ENCODE measurements around the gene SGCD.

SGCD gene

GRCh38 chr5:156585999-156586398 is 259.0 kb downstream of the SGCD start:
- Histone ChIP-seq H3K27ac (ENCODE audit: low read length, poor library complexity, severe bottlenecking) (no peak overlapping the region), H3K9me3 (ENCODE audit: control insufficient read depth, low read length) (no peaks in the 10 kb centered on the region), H4K91ac (ENCODE audit: low read length) (no peak overlapping the region), H3K36me3 (ENCODE audit: control insufficient read depth in 1 of 2, insufficient read depth in 2 of 2, low read depth in 1 of 2, low read length in 2 of 2) (peaks cover 0 to 3% of the 10 kb centered on the region in 2 experiments), H3K18ac (ENCODE audit: low read depth in 1 of 2, low read length in 2 of 2) (no peak overlapping the region), H3K4me3 (ENCODE audit: insufficient read depth in 1 of 2, low read depth in 1 of 2, low read length in 2 of 2) (no peak overlapping the region), H3K4me1 (ENCODE audit: control insufficient read depth, insufficient read depth, low read depth, low read length) (no peaks in the 10 kb centered on the region), H3K14ac (ENCODE audit: low read length in 2 of 2) (no peak overlapping the region), H2BK5ac (ENCODE audit: low read depth, low read length, poor library complexity, severe bottlenecking) (no peak overlapping the region), H3K4ac (ENCODE audit: low read depth in 1 of 2, low read length in 2 of 2) (no peak overlapping the region), H3K27me3 (ENCODE audit: control insufficient read depth in 1 of 2, insufficient read depth in 1 of 2, low read length in 2 of 2) (no peaks in the 10 kb centered on the region), H2AFZ (ENCODE audit: low read depth, low read length) (no peak overlapping the region), H4K8ac (ENCODE audit: low read length) (no peak overlapping the region), H3K9ac (ENCODE audit: low read length) (no peak overlapping the region), H2AK5ac (ENCODE audit: low read length, severe bottlenecking) (no peak overlapping the region), H2BK120ac (ENCODE audit: low read depth, low read length) (no peak overlapping the region), H3K23ac (ENCODE audit: low read length in 2 of 2) (no peak overlapping the region), H3K4me2 (ENCODE audit: low read length, poor library complexity, severe bottlenecking) (no peak overlapping the region), H3K79me1 (replicated peaks; ENCODE audit: low read length, poor library complexity, severe bottlenecking) (no peaks in the 10 kb centered on the region), H2BK12ac (ENCODE audit: low read length in 2 of 2) (no peak overlapping the region), H2BK15ac (ENCODE audit: low read depth, poor library complexity, severe bottlenecking) (no peak overlapping the region)
- no peak for DNase-seq
- 73% methylated on average over 3 of the region's 4 CpGs for WGBS

DNA sequence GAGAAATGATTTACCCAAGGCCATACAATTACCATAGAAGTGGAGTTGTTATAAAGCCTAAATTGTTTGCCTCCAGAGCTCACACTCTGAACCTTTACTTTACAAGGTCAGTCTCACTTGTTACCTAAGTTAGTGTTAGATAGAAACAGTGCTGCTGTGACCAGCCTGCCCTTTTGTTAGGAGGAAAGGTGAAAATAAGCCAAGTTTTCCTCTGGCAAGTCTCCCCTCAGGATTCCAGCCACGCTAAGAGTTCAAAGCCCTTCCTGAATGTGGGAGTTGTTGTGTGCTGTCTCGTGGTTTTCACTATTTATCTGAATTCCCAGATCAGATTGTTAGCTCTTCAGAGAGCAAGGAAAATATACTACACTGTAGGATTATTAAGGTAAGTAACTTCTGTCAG is 260.0 kb downstream of the SGCD start:
- Histone ChIP-seq H3K9ac (ENCODE audit: low read length) (no peak overlapping the region), H3K4ac (ENCODE audit: low read depth in 1 of 2, low read length in 2 of 2) (no peak overlapping the region), H2AFZ (ENCODE audit: low read depth, low read length) (no peak overlapping the region), H2BK15ac (ENCODE audit: low read depth, poor library complexity, severe bottlenecking) (no peak overlapping the region), H2AK5ac (ENCODE audit: low read length, severe bottlenecking) (no peak overlapping the region), H4K91ac (ENCODE audit: low read length) (no peak overlapping the region), H2BK12ac (ENCODE audit: low read length in 2 of 2) (no peak overlapping the region), H3K4me2 (ENCODE audit: low read length, poor library complexity, severe bottlenecking) (no peak overlapping the region), H3K79me1 (replicated peaks; ENCODE audit: low read length, poor library complexity, severe bottlenecking) (no peaks in the 10 kb centered on the region), H3K4me1 (ENCODE audit: control insufficient read depth, insufficient read depth, low read depth, low read length) (no peaks in the 10 kb centered on the region), H2BK120ac (ENCODE audit: low read depth, low read length) (no peak overlapping the region), H2BK5ac (ENCODE audit: low read depth, low read length, poor library complexity, severe bottlenecking) (no peak overlapping the region), H3K4me3 (ENCODE audit: insufficient read depth in 1 of 2, low read depth in 1 of 2, low read length in 2 of 2) (no peak overlapping the region), H3K27me3 (ENCODE audit: control insufficient read depth in 1 of 2, insufficient read depth in 1 of 2, low read length in 2 of 2) (no peaks in the 10 kb centered on the region), H3K14ac (ENCODE audit: low read length in 2 of 2) (no peak overlapping the region), H3K23ac (ENCODE audit: low read length in 2 of 2) (no peak overlapping the region), H3K18ac (ENCODE audit: low read depth in 1 of 2, low read length in 2 of 2) (no peak overlapping the region), H3K9me3 (ENCODE audit: control insufficient read depth, low read length) (no peaks in the 10 kb centered on the region), H4K8ac (ENCODE audit: low read length) (no peak overlapping the region), H3K27ac (ENCODE audit: low read length, poor library complexity, severe bottlenecking) (no peak overlapping the region), H3K36me3 (ENCODE audit: control insufficient read depth in 1 of 2, insufficient read depth in 2 of 2, low read depth in 1 of 2, low read length in 2 of 2) (peaks cover 0 to 3% of the 10 kb centered on the region in 2 experiments)
- WGBS = 83% methylated on average over 1 of the region's 2 CpGs
- DNase-seq = no peak

GRCh38 chr5:156588306-156588705 is 261.3 kb downstream of the SGCD start:
- Histone ChIP-seq H3K9ac (ENCODE audit: low read length) (no peak overlapping the region), H4K91ac (ENCODE audit: low read length) (no peak overlapping the region), H2AFZ (ENCODE audit: low read depth, low read length) (no peak overlapping the region), H3K4me3 (ENCODE audit: insufficient read depth in 1 of 2, low read depth in 1 of 2, low read length in 2 of 2) (no peak overlapping the region), H4K8ac (ENCODE audit: low read length) (no peak overlapping the region), H3K36me3 (ENCODE audit: control insufficient read depth in 1 of 2, insufficient read depth in 2 of 2, low read depth in 1 of 2, low read length in 2 of 2) (peaks cover 0 to 3% of the 10 kb centered on the region in 2 experiments), H3K79me1 (replicated peaks; ENCODE audit: low read length, poor library complexity, severe bottlenecking) (no peaks in the 10 kb centered on the region), H2AK5ac (ENCODE audit: low read length, severe bottlenecking) (no peak overlapping the region), H3K4me1 (ENCODE audit: control insufficient read depth, insufficient read depth, low read depth, low read length) (no peaks in the 10 kb centered on the region), H3K27me3 (ENCODE audit: control insufficient read depth in 1 of 2, insufficient read depth in 1 of 2, low read length in 2 of 2) (no peaks in the 10 kb centered on the region), H3K14ac (ENCODE audit: low read length in 2 of 2) (no peak overlapping the region), H2BK120ac (ENCODE audit: low read depth, low read length) (no peak overlapping the region), H3K4me2 (ENCODE audit: low read length, poor library complexity, severe bottlenecking) (no peak overlapping the region), H2BK15ac (ENCODE audit: low read depth, poor library complexity, severe bottlenecking) (no peak overlapping the region), H3K27ac (ENCODE audit: low read length, poor library complexity, severe bottlenecking) (no peak overlapping the region), H3K4ac (ENCODE audit: low read depth in 1 of 2, low read length in 2 of 2) (no peak overlapping the region), H2BK5ac (ENCODE audit: low read depth, low read length, poor library complexity, severe bottlenecking) (no peak overlapping the region), H3K9me3 (ENCODE audit: control insufficient read depth, low read length) (no peaks in the 10 kb centered on the region), H2BK12ac (ENCODE audit: low read length in 2 of 2) (no peak overlapping the region), H3K23ac (ENCODE audit: low read length in 2 of 2) (no peak overlapping the region), H3K18ac (ENCODE audit: low read depth in 1 of 2, low read length in 2 of 2) (no peak overlapping the region)
- DNase-seq = no peak
- WGBS = 91% methylated on average over 1 of the region's 2 CpGs

DNA sequence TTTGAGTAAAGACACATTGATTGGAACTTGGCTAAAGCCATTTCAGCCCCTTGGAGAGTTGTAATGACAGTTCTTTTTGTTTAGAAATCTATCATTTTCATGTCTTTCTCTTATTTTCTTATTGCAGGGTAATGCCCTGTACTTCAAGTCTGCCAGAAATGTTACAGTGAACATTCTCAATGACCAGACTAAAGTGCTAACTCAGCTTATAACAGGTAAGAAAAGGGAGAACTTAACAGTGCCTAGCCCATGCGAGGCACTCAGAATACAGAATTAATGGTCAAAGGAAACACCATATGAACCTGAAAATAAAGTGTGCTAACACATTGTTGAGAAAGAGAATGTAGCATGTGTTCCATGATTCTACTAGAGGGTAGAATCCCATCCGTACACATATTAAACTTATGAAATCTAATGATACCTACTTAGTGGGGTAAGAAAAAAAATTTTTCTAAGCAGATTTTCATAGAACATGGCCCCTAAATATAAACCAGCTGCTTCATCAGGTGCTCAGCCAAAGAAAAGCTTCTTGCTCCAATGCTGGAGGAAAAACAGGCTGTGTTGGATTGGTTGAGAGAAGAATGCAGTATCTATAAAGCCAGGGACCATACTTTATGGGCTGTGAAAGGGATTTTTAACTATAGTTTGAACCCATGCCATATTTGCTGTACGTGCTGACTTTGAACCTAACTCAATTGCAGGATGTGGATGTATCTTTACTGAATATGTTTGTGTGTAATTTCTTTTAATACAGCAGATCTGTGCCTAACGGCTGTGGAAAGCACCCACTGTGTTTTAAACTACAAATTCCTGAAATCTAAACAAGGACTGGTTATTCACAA is 262.4 kb downstream of the SGCD start:
- H3K4me2 ChIP-seq (ENCODE audit: low read length, poor library complexity, severe bottlenecking) = no peak overlapping the region
- no peak overlapping the region for H2AK5ac ChIP-seq (ENCODE audit: low read length, severe bottlenecking)
- no peak overlapping the region for H2BK15ac ChIP-seq (ENCODE audit: low read depth, poor library complexity, severe bottlenecking)
- H3K4me3 ChIP-seq (ENCODE audit: insufficient read depth in 1 of 2, low read depth in 1 of 2, low read length in 2 of 2) = no peak overlapping the region
- H3K27ac ChIP-seq (ENCODE audit: low read length, poor library complexity, severe bottlenecking) = no peak overlapping the region
- H3K27me3 ChIP-seq (ENCODE audit: control insufficient read depth in 1 of 2, insufficient read depth in 1 of 2, low read length in 2 of 2) = no peaks in the 10 kb centered on the region
- no peak for DNase-seq
- H4K91ac ChIP-seq (ENCODE audit: low read length) = no peak overlapping the region
- no peaks in the 10 kb centered on the region for H3K9me3 ChIP-seq (ENCODE audit: control insufficient read depth, low read length)
- H3K36me3 ChIP-seq (ENCODE audit: control insufficient read depth in 1 of 2, insufficient read depth in 2 of 2, low read depth in 1 of 2, low read length in 2 of 2) = peaks cover 0 to 3% of the 10 kb centered on the region in 2 experiments
- WGBS = 78% methylated on average over 2 of the region's 4 CpGs
- H3K4me1 ChIP-seq (ENCODE audit: control insufficient read depth, insufficient read depth, low read depth, low read length) = no peaks in the 10 kb centered on the region
- H3K4ac ChIP-seq (ENCODE audit: low read depth in 1 of 2, low read length in 2 of 2) = no peak overlapping the region
- no peak overlapping the region for H2BK12ac ChIP-seq (ENCODE audit: low read length in 2 of 2)
- H3K14ac ChIP-seq (ENCODE audit: low read length in 2 of 2) = no peak overlapping the region
- H4K8ac ChIP-seq (ENCODE audit: low read length) = no peak overlapping the region
- H3K9ac ChIP-seq (ENCODE audit: low read length) = no peak overlapping the region
- H2AFZ ChIP-seq (ENCODE audit: low read depth, low read length) = no peak overlapping the region
- no peak overlapping the region for H3K23ac ChIP-seq (ENCODE audit: low read length in 2 of 2)
- H2BK120ac ChIP-seq (ENCODE audit: low read depth, low read length) = no peak overlapping the region
- H3K79me1 ChIP-seq (replicated peaks; ENCODE audit: low read length, poor library complexity, severe bottlenecking) = no peaks in the 10 kb centered on the region
- no peak overlapping the region for H2BK5ac ChIP-seq (ENCODE audit: low read depth, low read length, poor library complexity, severe bottlenecking)
- no peak overlapping the region for H3K18ac ChIP-seq (ENCODE audit: low read depth in 1 of 2, low read length in 2 of 2)

Data from mesenchymal stem cell (in vitro differentiated cells and primary cell).